ENCODE measurements around the gene FASTKD3. TPM values are rescaled to one million over a fixed set of nuclear protein-coding genes. Genes with fewer than 3 reads are reported as not detected.

FASTKD3 gene
- total and polyA plus RNA-seq, 4 donors = 6.3 to 11.3 (median 9.5) TPM

GRCh38 chr5:7813576-7813975 is 55.3 kb downstream of the FASTKD3 start:
- WGBS = 75% methylated on average over 3 of the region's 3 CpGs
- Histone ChIP-seq H3K4me3 (ENCODE audit: low read depth in 1 of 3, low read length in 3 of 3) (no peak overlapping the region), H3K27me3 (ENCODE audit: control insufficient read depth in 4 of 4, insufficient read depth in 4 of 4, low read length in 3 of 4) (peaks cover 0 to 4% (median 0%) of the 10 kb centered on the region in 4 donors), H3K36me3 (ENCODE audit: control insufficient read depth in 4 of 4, insufficient read depth in 3 of 4, low read depth in 1 of 4, low read length in 3 of 4) (no peaks in the 10 kb centered on the region), H3K9ac (ENCODE audit: low read depth in 1 of 2, low read length in 2 of 2) (no peak overlapping the region), H3K4me1 (ENCODE audit: control insufficient read depth in 4 of 4, insufficient read depth in 4 of 4, low read length in 3 of 4) (no peaks in the 10 kb centered on the region), H3K27ac (ENCODE audit: low read depth in 1 of 2, low read length in 2 of 2) (no peak overlapping the region), H3K9me3 (ENCODE audit: control insufficient read depth in 4 of 4, low read length in 3 of 4) (no peaks in the 10 kb centered on the region)
- TF ChIP-seq CTCF (IDR thresholded peaks at IDR 0.05; ENCODE audit: low read depth, low read length, missing input control) = no peak
- no peak for DNase-seq (ENCODE audit: low spot score)

- 68% methylated on average over 2 of the region's 2 CpGs for whole genome bisulfite sequencing
- no peak overlapping the region for H3K4me3 ChIP-seq (ENCODE audit: low read depth in 1 of 3, low read length in 3 of 3)
- H3K9ac ChIP-seq (ENCODE audit: low read depth in 1 of 2, low read length in 2 of 2) = no peak overlapping the region
- H3K27ac ChIP-seq (ENCODE audit: low read depth in 1 of 2, low read length in 2 of 2) = no peak overlapping the region
- H3K36me3 ChIP-seq (ENCODE audit: control insufficient read depth in 4 of 4, insufficient read depth in 3 of 4, low read depth in 1 of 4, low read length in 3 of 4) = no peaks in the 10 kb centered on the region
- H3K4me1 ChIP-seq (ENCODE audit: control insufficient read depth in 4 of 4, insufficient read depth in 4 of 4, low read length in 3 of 4) = no peaks in the 10 kb centered on the region
- TF ChIP-seq FOXA1 (IDR thresholded peaks at IDR 0.05) (no peak), FOXA2 (IDR thresholded peaks at IDR 0.05) (no peak), HNF4A (conservative IDR thresholded peaks at IDR 0.05) (no peak), YY1 (IDR thresholded peaks at IDR 0.05) (no peak), EGR1 (IDR thresholded peaks at IDR 0.05; ENCODE audit: low read depth in 2 of 2) (no peak), RXRA (IDR thresholded peaks at IDR 0.05) (no peak), TAF1 (conservative IDR thresholded peaks at IDR 0.05) (no peak), ATF3 (IDR thresholded peaks at IDR 0.05) (no peak), REST (IDR thresholded peaks at IDR 0.05) (no peak), MAX (IDR thresholded peaks at IDR 0.05) (no peak), JUND (IDR thresholded peaks at IDR 0.05) (no peak), HNF4G (IDR thresholded peaks at IDR 0.05) (no peak)
- H3K9me3 ChIP-seq (ENCODE audit: control insufficient read depth in 4 of 4, low read length in 3 of 4) = no peaks in the 10 kb centered on the region
- H3K27me3 ChIP-seq (ENCODE audit: control insufficient read depth in 4 of 4, insufficient read depth in 4 of 4, low read length in 3 of 4) = peaks cover 0 to 6% (median 0%) of the 10 kb centered on the region in 4 donors
- no peak for DNase-seq (ENCODE audit: low spot score)
Observed at GRCh38 chr5:7813007-7813406, 55.8 kb downstream of the FASTKD3 start.

GRCh38 chr5:7811715-7812114 is 57.1 kb downstream of the FASTKD3 start:
- Histone ChIP-seq H3K27ac (ENCODE audit: low read depth in 1 of 2, low read length in 2 of 2) (no peak overlapping the region), H3K4me3 (ENCODE audit: low read depth in 1 of 3, low read length in 3 of 3) (no peak overlapping the region), H3K4me1 (ENCODE audit: control insufficient read depth in 4 of 4, insufficient read depth in 4 of 4, low read length in 3 of 4) (no peaks in the 10 kb centered on the region), H3K36me3 (ENCODE audit: control insufficient read depth in 4 of 4, insufficient read depth in 3 of 4, low read depth in 1 of 4, low read length in 3 of 4) (no peaks in the 10 kb centered on the region), H3K27me3 (ENCODE audit: control insufficient read depth in 4 of 4, insufficient read depth in 4 of 4, low read length in 3 of 4) (peaks cover 0 to 6% (median 0%) of the 10 kb centered on the region in 4 donors), H3K9ac (ENCODE audit: low read depth in 1 of 2, low read length in 2 of 2) (no peak overlapping the region), H3K9me3 (ENCODE audit: control insufficient read depth in 4 of 4, low read length in 3 of 4) (no peaks in the 10 kb centered on the region)
- no peak for TF ChIP-seq HNF4G (IDR thresholded peaks at IDR 0.05)
- no peak for TF ChIP-seq RAD21 (IDR thresholded peaks at IDR 0.05)
- no peak for TF ChIP-seq CTCF (IDR thresholded peaks at IDR 0.05; ENCODE audit: low read depth, low read length, missing input control)
- no peak for TF ChIP-seq SP1 (IDR thresholded peaks at IDR 0.05)
- TF ChIP-seq ATF3 (IDR thresholded peaks at IDR 0.05) = no peak
- no peak for DNase-seq (ENCODE audit: low spot score)
- WGBS = 72% methylated on average over 5 of the region's 5 CpGs
